ENCODE measurements around the gene ISYNA1.

- no peak for TF ChIP-seq CTCF (IDR thresholded peaks at IDR 0.05)
- TF ChIP-seq POLR2AphosphoS5 (IDR thresholded peaks at IDR 0.05) = no peak
Observed at GRCh38 chr19:18440936-18441803, 3.2 kb upstream of the ISYNA1 start.

Data from prostate gland (tissue), 2 donors.